CD1c-positive myeloid dendritic cell (primary cell): ENCODE data around the gene CPZ.
"Not testable (repeated sequence)": the region's sequence is repeated elsewhere in the genome, so short reads cannot be mapped to it uniquely, and the experiment has no call there.

ENCODE experiments used
- DNase-seq: peaks from one replicate; pipeline ENCODE4 v3.0.0-alpha.2; 2016; ENCODE audit errors: extremely low spot score

Gene CPZ

DNA sequence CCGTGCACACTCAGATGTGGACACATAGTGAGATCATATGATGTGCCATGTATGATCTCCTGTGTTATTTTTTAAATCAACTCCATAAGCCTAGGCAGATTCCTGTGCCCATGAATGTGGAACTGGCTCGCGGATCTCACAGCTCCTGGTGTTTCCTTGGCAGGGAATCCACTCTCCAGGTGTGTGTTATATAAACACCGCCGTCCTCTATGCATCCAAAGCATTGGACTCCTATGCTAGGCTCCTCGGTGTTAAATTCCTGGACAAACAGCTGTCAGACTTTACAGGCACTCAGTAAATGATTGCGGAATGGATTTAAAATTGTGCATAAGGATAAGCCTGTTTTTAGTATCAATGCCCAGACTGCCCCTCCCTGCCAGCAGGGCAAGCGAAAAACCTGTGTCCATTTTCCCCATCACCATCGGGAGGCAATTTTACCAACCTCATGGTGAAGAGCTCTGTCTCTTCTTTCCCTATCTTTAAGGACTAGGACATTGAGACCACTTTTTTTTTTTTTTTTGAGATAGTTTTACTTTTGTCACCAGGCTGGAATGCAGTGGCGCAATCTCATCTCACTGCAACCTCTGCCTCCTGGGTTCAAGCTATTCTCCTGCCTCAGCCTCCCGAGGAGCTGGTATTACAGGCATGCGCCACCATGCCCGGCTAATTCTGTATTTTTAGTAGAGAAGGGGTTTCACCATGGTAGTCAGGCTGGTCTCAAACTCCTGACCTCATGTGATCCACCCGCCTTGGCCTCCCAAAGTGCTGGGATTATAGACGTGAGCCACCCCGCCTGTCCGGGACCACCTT is 36.0 kb upstream of the CPZ start:
- DNase-seq: no peak

DNA sequence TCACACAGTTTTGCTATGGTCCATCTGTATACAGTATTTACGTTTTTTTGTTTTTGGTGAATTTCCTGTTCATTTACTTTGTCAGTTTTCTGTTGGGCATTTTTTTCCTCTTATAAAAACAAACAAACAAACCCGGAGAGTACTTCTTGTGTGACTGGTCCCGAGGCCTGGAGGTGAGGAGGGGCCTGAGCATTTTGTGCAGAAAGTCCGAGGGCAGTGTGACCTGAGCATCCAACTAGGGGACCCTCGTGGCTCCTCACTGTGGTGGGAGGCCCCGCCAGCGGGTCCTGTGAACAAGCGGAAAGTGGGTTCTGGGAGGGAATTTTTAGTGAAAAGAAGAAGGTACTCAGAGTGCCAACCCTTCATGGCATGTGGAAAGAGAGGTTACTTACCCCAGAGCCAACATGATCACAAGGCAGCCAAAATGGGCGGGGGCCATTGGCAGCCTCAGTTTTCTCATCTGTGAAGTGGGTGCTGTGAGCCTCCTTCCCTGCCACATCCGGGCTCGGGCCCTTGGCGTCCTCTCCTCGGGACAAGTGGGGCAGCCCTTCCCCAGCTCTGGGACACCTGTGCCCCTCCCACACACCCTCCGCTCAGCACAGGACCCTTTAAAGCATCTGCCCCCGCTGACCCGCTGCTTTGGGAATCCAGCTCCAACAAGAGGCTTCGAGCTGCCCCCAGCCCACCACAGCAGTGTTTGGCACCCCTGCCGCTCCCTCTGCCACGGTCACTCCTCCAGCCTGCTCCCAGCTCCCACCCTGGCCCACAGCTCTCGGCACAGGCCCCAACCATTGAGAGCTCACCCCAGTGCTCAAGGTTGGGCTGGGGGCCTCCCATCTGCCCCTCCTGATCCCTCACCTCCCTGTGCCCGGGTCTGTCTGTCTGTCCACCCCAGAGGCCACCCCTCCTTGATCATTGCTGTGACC is 35.2 kb upstream of the CPZ start:
- no peak for DNase-seq

DNA sequence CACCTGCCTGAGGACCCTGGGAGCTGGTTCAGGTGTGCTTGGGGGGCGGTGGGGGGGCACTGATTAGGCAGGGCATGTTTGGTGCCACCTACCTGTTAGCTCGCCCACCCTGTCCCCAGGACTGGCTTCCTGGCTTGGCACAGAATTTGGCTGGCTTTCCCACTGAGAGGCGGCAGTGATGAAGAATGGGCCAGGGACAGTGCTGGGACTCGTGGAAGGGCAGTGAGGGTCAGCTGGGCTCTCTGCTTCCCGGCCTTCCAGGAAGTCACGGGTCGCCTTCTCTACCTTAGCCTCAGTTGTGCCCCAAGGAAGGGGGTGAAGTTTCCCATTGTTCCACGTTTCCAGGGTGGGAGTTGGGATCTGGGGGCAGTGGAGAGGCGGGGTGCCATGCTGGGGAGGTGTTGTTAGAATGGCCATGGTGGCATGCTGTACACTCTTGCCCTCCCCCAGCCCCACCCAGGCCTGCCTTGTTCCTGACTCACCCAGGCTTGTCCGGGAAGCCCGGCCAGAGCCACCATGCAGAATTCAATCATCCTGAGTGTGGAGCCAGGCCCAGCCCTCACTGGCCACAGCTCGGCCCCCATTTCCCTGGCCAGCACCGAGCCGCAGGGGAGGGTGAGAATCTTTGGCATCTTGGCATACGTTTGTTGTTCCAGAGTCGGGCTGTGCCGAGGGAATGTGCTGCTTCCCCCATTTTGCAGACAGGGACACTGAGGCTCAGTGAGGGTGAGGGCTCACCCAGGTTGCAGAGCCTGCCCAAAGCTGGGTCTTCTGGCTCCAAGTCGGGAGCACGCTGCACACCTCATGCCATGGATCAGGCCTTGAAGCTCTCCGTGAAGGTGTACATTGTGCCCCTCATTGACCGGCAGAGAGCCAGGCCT is 34.2 kb upstream of the CPZ start:
- DNase-seq: no peak

DNA sequence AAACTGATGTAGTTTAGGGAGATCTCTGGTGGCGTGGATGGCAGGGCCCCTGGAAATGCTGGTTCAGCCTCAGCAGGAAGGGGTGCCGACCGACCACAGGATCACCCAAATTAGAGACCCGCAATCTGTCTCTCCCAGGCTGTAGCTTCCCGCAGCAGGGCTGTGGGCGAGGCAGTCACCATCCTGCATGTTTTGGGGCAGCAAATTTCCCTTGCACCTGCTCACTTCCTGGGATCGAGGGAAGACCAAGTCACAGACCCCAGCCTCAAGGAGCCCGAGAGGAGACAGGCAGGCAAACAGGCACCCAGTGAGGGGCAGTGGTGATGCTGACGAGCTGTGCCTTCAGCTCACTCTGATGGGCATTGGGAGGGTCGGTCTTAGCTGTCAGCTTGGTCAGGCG is 33.6 kb upstream of the CPZ start:
- DNase-seq: no peak

DNA sequence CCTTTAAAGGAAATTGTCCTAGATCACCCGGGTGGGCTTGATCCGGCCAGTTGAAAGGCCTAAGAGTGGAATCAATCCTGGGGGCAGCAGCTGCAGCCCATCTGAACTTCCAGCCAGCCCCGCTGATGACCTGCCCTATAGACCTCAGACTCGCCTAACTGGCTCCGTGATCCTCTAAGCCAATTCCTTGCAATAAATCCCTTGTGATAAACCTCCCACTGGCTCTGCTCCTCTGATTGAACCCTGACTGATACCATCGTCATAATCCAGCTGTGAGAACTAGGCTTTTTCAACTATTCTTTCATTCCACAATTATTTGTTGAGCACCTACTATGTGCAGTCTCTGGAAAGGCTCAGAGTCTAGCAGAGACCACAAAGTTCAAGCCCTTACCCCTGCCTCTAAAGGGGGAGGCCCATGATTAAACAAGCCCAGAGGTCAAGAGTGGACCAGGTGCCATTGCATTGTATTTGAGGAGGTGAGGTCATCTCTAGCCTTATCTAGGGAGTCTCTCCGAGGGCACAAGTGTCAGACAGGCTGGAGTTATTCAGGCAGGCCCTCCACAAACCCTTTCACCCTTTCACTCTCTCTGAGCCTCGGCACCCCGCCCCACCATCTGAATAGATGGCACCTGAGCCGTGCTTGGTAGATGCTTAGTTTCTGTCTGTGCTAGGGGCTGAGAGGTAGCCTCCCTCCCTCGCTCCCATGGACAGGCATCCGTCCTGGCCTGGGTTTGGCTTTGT is 32.9 kb upstream of the CPZ start:
- no peak for DNase-seq

DNA sequence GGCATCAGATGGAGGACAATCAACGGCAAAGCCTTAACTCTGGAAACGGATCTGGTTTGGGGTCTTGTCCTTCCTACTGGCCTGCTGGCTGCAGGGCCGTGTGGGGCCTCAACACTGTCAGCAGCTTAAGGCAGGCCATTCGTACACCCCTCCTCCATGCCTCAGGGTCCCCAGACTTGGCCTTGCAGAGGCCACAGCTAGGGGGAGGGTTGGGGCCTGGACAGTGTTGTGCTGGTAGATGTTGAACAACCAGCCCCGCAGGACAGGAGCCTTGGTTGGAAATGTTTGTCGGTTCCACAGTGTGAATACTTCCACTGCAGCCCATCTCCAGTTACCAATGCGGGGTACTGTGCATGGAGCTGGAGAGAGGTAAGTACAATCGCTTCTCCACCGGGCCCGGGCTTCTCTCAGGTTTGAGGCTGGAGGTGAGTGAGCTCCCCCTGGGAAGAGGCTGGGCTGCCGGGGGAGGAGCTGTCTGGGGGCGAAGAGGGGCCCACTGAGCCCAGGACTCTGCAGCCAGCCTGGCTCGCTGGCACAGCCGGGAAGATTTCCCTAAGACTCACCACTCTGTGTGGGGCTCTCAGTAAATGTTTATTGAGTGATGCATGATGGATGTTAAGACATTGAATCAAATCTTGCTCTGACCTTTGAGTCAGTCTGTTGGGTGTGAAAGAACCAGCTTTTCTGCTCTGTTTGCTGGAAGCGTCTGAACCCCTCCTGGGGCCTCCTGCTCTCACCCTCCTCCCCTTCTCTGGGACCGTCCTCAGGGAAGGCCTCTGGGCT is 32.1 kb upstream of the CPZ start:
- no peak for DNase-seq

DNA sequence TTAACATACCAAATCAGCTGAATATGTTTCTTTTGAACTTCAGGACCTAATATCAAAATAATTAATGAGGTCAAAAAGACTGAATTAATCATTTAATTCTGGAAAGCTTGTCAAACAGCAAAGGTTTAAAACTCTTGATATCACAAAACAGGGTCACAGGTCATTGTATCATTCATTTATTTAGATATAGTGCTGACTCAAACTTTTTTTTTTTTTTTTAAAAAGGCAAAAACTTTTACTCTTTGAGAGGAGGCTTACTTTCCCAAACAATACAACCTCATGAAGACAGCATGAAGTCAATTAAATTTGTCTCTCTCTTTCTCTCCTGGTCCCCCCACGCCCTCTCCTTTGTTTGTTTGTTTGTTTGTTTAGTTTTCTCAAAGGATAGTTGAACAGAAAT is 28.0 kb upstream of the CPZ start:
- no peak for DNase-seq

DNA sequence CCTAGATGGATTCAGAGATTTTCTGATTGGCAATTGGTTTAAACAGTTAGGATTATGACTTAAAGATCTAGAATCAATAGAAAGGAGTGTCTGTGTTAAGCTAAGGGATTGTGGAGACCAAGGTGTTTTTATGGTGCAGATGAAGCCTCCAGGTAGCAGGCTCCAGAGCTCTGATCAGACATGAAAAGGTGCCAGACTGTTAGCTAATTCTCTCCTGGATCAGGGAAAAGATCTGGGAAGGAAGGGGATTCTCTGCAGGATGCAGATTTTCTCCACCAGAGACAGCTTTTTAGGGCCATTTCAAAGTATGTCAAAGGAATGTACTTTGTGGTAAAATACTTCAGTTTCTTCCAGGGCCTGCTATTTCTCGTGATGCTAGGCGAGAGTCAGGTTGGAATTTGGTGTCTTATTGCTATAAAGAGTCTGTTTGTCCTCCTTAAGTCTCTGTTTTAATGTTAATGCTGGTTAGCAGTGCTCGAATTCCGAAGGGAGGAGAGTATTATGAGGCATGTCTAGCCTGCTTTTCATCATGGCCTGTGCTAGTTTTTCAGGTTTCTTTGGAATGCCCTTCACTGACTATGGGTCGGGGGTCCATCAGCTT is 24.4 kb upstream of the CPZ start:
- DNase-seq: no peak

DNA sequence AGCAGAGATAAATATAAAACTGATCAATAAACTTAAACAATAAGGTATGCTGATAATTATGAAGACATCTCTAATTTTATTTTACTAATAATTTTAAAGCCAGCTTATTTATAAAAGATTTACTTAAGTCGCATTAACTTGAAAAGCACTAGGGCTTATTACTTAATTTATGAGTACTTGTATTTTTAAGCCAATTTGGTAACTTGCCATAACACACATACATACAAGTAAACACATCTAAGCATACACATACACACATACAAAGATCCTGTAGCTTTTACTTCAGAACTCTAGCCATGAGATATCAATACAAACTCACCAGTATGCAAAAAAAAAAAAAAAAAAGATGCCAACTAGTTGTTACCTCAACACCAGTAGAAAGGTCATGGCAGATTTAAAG is 22.4 kb upstream of the CPZ start:
- no peak for DNase-seq

DNA sequence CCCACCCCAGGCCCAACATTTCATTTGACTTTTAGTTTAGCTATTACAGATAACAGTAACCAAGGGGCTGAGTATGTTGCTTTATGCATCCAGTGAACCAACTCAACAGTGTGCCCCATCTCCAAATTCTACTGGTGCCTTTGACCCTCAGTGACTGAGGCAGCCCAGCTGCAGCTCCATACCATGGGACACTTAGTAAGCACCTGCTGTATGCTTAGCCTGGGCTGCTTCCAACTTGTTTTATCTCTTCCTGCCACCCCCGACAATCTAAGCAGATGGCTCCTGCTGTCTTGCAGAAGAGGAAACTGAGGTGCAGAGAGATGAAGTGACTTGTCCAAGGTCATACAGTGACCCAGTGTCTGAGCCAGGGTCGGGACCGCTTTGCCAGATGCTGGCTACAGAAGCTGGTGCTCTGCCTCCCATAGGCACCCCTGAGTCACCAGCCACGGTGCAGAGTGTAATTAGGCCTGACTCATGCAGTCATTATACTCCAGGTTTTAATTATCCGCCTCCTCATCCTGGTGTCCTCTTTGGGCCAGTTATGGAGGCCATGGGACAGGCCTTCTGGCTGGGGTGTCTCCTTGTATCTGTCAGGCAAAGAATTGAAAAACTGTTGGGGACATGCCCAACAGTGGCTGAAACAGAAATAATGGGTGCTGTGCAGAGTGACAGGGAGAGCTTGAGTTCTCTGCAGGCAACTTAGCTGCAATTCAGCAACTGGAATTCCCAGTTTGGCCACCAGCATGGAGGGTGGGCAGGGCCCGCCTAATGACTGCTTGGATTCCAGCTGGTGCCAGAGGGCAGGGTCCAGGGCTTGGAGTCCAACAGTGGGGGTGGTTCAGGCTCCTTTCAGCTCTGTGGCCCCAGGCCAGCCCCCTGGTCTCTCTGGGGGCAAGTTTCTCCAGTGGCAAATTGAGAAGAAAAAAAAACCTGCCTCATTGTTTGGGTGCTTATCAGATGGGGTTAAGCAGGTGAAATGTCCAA is 20.6 kb upstream of the CPZ start:
- DNase-seq: no peak

DNA sequence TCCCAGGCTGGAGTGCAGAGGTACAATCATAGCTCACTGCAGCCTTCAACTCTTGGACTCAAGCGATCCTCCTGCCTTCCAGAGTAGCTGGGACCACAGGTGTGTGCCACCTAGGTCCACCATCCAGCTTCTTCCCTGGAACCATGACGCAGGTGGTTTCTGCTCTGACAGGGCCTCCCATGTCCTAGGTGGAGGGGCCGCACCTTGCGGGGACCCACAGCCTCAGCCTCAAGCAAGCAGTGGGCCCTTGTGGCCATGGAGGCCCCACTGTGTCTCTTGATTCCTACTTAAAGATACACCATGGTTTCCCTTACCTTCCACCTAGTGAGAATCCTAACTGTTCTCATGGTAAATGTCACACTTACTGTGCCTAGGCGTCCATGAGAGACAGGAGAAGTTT is 19.3 kb upstream of the CPZ start:
- no peak for DNase-seq

DNA sequence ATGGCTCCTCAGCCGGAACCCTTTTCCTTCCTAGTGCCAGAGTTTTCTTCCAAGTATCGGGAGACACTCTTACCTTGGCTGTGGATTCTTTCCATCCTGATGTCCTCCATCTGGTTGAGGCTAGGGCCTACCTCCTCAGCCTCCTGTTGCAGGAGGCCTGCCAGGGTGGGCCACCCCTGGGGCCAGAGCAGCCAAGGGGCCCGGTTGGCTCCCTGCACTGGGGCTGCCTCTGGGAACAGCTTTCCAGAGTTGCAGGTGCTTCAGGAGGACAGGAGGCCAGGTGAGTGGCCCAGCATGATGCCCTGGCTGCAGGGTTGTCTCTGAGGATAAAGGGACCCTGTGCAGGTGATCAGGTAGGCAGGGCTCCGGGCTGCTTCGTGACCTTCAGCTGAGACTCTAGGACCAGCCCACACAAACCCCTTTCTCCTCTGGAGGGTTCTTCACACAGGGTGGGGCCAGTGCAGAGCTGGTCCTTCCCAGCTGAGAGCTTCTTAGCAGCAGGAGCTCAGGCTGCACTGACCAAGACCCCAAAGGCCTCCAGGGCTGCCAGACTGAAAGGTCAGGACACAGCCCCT is 17.7 kb upstream of the CPZ start:
- DNase-seq: no peak

DNA sequence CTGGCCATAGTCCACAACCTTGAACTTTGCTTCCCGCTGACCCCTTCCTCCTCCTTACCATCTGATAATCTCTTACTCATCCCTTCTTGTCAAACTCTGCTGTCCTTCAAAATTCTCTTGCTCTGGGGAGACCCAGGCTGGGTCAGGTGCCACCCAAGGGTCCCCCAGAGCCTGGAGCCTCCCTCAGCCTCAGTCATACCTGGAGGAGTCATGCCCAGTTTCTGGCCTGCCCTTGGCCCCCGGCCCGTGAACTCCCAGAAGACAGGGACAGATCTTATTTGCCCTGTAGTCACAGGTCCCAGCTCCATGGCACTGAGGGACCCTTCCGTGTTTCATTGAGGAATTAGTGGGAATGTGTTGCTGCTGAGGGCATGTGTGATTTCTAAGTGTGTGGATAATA is 17.1 kb upstream of the CPZ start:
- no peak for DNase-seq

DNA sequence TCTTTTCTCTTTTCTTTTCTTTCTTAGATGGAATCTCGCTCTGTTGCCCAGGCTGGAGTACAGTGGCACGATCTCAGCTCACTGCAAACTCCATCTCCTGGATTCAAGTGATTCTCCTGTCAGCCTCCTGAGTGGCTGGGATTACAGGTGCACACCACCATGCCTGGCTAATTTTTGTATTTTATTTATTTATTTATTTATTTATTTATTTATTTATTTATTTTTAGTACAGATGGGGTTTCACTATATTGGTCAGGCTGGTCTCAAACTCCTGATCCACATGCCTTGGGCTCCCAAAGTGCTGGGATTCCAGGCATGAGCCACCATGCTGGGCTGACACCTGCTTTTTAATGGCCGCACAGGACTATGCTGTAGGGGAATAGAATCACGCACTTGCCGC is 16.0 kb upstream of the CPZ start:
- DNase-seq: not testable (repeated sequence)

DNA sequence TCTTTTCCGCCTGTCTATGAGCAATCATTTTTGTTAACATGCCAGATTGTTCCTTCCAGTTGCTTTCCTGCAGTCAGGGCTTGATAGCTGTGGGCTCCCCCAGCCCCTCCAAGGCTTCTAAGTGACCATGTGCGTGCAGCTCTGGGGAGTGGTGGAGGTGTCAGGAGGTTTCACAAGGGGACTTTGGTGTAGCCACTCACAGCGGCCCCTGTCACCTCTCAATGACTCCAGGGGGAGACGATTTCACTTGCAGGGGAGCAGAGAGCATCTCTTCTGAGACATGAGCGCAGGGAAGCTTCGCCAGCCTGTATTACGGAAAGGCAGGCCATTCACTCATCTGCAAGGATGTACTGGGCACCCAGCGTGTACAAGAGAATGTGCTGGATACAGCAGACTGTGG is 15.5 kb upstream of the CPZ start:
- no peak for DNase-seq

DNA sequence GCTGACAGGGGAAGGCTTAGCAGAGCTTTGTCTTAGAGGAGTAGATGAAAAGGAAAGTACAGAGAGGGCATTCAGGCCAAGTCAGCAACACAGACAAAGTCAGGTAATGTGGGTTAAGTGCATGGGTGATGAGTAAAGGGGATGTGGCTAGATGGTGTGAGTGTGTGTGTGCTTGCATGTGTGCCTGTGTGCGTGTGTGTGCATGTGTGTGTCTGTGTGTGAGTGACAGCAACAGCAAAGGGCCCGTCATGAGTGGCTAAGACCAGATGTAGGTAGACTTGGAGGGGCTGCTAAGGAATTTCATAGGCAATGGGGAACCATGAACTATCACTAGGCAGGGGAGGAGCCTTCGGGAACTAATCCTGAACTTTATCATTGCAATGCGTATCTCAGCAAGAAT is 14.6 kb upstream of the CPZ start:
- DNase-seq: no peak

DNA sequence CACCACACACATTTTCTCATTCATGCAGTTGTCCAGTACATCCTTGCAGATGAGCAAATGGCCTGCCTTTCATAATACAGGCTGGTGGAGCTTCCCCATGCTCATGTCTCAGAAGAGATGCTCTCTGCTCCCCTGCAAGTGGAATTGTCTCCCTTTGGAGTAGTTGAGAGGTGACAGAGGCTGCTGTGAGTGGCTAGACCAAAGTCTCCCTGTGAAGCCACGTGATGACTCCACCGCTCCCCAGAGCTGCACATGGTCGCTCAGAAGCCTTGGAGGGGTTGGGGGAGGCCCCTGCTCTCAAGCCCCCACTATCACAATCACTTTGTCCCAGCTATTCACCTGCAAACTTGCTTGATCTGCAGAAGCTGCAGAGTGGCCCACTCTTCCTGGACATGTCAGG is 13.8 kb upstream of the CPZ start:
- DNase-seq: no peak

DNA sequence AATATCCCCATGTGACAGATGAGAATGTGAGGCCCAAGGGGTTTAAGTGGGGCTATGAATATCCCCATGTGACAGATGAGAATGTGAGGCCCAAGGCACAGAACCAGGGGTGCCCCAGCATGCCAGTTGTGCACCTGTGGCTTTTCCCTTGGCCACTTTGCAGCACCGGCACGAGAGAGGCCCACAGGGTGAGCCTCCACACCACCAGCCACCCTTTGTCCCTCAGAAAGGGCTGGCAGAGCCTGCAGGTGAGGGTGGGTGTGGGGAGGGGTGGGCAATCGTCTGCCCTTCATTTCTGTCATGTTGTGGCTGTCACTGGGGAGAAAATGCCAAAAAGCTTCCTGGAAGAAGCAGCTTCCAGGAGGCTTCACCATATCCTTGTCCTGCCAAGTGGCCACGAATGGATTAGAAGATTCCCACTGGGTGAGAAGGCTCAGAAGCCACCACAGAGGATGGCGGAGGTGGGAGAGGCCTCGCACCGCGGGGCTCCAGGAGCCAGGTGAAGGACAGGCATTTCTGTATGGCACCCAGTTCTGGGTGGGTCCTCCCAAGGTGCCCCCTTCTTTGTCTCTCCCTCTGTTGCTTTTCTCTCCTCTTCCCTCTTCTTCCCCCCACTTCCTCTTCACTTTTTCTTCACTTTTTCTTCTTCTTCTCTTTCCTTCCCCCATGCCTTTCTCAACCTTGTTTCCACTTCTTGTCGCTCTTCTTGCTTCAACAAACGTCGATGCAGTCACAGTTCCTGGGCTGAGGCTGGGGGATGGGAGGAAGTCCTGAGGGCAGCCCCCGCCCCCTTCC is 12.8 kb upstream of the CPZ start:
- no peak for DNase-seq
